Colon (tissue), 2 donors: Measurements from ENCODE around the gene KRT77.

Source experiments
- FAIRE-seq: peaks from 2 replicates; lab custom pipeline; 2012; peaks lifted over from hg19 to GRCh38; lab: Jason Lieb, UNC
- donor health status: control.
- donor health status: control.

Gene KRT77

DNA sequence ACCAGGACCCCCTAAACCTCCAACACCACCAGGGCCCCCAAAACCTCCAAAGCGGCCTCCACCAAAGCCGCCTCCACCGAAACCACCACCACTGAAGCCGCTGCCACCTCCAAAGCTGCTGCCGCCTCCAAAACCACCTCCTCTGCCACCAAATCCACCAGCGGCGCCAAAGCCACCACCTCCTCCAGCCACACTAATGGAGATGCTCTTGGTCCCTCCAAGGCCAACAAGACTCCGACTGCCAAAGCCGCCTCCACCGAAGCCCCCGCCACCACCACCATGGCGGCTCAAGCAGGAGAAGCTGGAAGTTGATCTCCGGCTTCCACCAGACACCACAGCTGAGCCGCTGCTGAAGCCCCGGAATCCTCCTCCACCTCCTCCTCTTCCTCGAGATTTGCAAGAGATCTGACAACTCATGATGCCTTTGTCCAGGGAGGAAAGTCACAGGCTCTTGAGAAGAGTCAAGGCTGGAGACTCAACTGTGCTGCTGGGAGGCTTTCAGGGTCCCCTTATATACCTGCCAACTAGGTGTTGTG lies 51.5 kb downstream of the KRT77 start, which contains the start of gene KRT2:
Gene KRT2, minus strand, starts transcription at position 486 of the 536 bp plus-strand sequence. Its CDS starts 69 bp downstream, at position 417.
- FAIRE-seq = no peak

DNA sequence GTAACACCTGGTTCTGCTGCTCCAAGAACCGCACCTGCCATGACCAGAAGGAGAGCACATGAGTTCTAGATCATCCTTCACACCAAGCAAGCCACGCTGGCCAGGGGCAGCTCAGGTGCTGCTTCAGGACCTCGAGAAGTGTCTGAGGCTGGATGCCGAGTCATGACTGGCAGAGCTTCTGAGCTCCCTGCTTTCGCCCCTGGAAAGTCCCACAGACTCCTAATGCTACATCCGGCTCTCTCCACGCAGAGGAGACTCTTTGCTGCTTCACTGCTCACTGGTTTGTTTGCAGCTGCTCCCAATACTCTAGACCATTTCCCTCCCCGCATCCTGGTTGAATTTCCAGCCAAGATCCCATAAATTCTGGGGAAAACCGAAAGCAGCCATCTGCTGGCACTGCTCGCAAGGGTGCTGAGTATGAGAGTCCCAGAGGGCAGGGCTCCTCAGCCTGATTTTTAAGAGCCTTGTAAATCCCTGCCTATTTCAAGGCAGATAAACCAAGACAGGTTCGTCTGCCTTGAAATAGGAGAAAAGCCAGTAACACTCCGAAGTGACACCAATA lies 52.7 kb downstream of the KRT77 start:
- FAIRE-seq = no peak

- FAIRE-seq = no peak
Observed at GRCh38 chr12:52649066-52649465, 54.3 kb downstream of the KRT77 start.

DNA sequence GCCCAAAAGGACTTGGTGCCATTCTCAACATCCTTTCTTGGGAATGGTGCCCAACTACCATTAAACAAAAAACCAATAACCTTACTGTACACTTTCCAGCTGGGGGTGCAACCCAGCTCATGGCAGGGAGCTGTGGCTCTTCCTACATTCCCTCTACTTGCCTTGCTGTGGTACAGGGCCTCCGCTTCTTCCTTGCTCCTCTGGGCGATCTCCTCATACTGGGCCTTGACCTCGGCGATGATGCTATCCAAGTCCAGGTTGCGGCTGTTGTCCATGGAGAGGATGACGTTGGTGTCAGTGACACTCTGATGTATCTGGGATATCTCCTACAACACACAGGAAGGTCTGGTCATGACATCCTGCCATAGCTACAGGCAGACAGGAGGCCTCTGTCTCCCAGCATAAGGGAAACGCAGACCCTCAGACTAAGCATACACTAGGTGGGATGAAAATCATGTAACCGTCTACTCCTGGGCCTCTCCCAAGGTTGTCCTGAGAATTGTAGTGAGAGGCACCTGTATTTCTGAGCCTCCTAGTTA lies 55.2 kb downstream of the KRT77 start:
- FAIRE-seq = no peak

DNA sequence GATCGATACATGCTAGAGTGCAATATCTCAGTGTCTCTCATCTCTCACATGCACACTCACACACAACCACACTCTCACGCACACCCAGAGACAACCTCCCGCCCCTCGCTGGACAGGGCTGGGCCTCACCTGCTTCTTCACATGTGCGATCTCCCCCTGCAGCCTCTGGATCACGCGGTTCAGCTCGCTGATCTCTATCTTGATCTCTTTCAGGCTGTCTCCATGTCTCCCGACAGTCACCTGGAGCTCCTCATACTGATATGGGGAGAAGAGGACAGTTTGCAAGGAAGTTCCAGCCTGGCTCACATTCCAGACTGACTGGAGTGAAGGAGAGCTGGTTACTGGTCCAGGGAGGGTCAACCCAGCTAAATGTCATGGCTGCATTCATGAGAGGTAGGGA lies 55.7 kb downstream of the KRT77 start:
- no peak for FAIRE-seq

GRCh38 chr12:52646613-52647012 lies 56.7 kb downstream of the KRT77 start:
- FAIRE-seq = no peak

- FAIRE-seq = no peak
Observed at GRCh38 chr12:52645982-52646381, 57.3 kb downstream of the KRT77 start.

GRCh38 chr12:52645120-52645761 lies 58.1 kb downstream of the KRT77 start:
- no peak for FAIRE-seq

DNA sequence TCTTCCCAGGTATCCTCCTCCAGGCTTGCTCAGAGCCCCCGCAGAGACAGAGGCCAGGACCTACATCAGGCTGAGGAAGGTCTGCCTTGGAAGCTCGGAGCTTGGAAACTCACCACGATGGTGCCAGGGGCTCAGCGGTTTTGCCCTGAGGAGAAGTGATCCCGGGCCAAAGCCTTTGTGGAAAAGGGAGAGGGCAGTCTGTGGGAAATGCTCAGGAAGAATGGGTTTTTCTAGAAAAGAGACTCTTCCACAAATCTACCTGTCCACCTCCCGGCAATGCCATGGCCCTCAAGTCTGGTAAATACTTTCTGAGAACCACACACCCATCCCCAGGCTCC lies 59.3 kb downstream of the KRT77 start:
- FAIRE-seq = no peak

DNA sequence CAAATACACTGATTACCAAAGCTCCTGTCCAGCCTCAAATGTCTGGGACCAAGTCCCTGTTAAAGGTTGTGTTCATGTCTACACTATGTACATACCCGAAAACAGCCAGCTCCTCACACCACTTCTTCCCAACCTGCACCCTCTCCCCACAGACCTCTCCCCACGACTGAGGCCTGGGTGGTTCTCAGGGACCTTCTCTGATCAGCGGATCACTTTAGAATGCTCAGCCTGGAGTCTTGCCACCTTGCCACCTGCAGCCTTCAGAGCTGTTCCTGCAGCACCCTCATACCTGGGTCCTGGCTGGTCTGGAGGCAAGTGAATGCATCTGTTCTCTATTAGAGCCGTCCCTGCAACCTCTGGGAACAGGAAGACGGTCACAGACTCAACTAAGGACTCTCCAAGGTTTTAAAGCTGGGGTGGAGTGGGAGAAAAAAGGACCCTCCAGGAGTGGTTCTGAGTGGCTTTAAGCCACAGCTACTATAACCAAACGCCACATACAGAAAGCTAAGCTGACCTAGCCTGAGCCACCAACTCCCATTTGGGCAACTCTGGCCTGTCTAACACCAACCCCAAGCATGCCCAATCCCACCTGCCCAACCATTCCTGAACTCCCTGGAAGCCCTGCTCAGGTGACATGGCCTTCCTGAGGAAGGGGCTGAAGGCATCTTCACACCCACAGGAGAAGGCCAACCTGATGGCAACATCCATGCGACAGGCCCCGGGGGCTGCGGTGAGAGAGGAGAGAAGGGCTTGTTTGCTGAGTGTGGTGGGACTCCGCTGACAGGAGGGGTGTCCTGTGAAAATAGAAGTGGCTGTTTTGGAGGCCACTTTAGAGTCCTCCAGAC lies 59.9 kb downstream of the KRT77 start:
- no peak for FAIRE-seq

- no peak for FAIRE-seq
Observed at GRCh38 chr12:52641468-52641867, 61.9 kb downstream of the KRT77 start.
